K562 (cell line): ENCODE data around the gene SFXN3. TPM values are rescaled to one million over a fixed set of nuclear protein-coding genes. Genes with fewer than 3 reads are reported as not detected.
A peak's percentile ranks its signal among the peaks of the same experiment; 100 is the strongest.

Experiments used
- CREB5 ChIP-seq: fragments of 250-450 bp; sonication (Bioruptor Pico); IDR thresholded peaks from 2 replicates; pipeline ENCODE4 v1.5.0; 2020; ENCODE audit warnings: mild to moderate bottlenecking
- KLF13 ChIP-seq: fragments of 450-650 bp; IDR thresholded peaks from 2 replicates; pipeline ENCODE4 v1.6.1; 2016; ENCODE audit warnings: missing genetic modification characterization, low read depth, mild to moderate bottlenecking, missing compliant biosample characterization, moderate library complexity, borderline replicate concordance
- MGA ChIP-seq: fragments of 450-650 bp; IDR thresholded peaks from 2 replicates; pipeline ENCODE4 v1.6.1; 2016; ENCODE audit warnings: mild to moderate bottlenecking, moderate library complexity
- PREB ChIP-seq: sonication (generic); formaldehyde crosslinking; IDR thresholded peaks from 2 replicates; pipeline ENCODE4 v1.8.1; 2023; ENCODE audit warnings: mild to moderate bottlenecking, missing genetic modification reagents
- SMARCA4 ChIP-seq: fragments of 450-650 bp; IDR thresholded peaks from 2 replicates; pipeline ENCODE4 v1.6.1; 2016
- SMARCE1 ChIP-seq: fragments of 450-650 bp; IDR thresholded peaks from 2 replicates; pipeline ENCODE4 v1.7.1; 2016; ENCODE audit warnings: mild to moderate bottlenecking
- SPI1 ChIP-seq: IDR thresholded peaks from 2 replicates; pipeline ENCODE4 v1.6.1; 2011; ENCODE audit warnings: low read depth, low read length, control low read depth, borderline replicate concordance
- TAF9B ChIP-seq: fragments of 450-650 bp; IDR thresholded peaks from 2 replicates; pipeline ENCODE4 v1.6.1; 2018; ENCODE audit warnings: mild to moderate bottlenecking; ENCODE audit not compliant: partially characterized antibody
- ZEB2 ChIP-seq: fragments of 450-650 bp; IDR thresholded peaks from 2 replicates; pipeline ENCODE4 v1.6.1; 2016
- ZNF395 ChIP-seq: fragments of 200-800 bp; sonication (Bioruptor generic); IDR thresholded peaks from 2 replicates; pipeline ENCODE4 v1.6.1; 2017; ENCODE audit warnings: missing genetic modification characterization, missing compliant biosample characterization
- polyA plus RNA-seq, 8 experiments: library from polyadenylated mRNA; depleted of rRNA in 4 of 8; stranded (reverse) in 5 of 8; unstranded in 3 of 8; fragments of >200 nt; fragmentation: Nextera tagmentation in 2 of 8; fragmentation: Illumina TruSeq in 1 of 8; extraction: Ambion mirVana in 2 of 8; extraction: Trizol in 1 of 8; gene quantifications; 2 replicates each; pipeline versions ENCODE4 v1.2.1 to v1.2.3, GENCODE V29; 2011 to 2014; ENCODE audit warnings: inconsistent platforms in 1 of 8, missing spikeins in 1 of 8
- total RNA-seq, 7 experiments: library from RNA; depleted of rRNA in 6 of 7; stranded (reverse); fragments of >200 nt in 6 of 7; fragmentation: Illumina TruSeq in 2 of 7; extraction: Trizol in 2 of 7; gene quantifications; 2 replicates each; pipeline versions ENCODE4 v1.2.1 to v1.2.3, GENCODE V29; 2011 to 2021; ENCODE audit warnings: low replicate concordance in 1 of 7

SFXN3 gene
- total and polyA plus RNA-seq, 9 of the 15 experiments (the other 6 are each of a cell fraction or from before 2014, with no cell fraction given), result 0.24 to 4.6 (median 0.86) TPM

GRCh38 chr10:101032637-101033224 lies 1.7 kb downstream of the SFXN3 start (continued):
- TF ChIP-seq MGA, result no peak
- peak; percentile 28; the same call in 1 of the 2 replicates for TF ChIP-seq SMARCE1
- TF ChIP-seq ZNF395 (CRISPR knock-in tag), result peak; percentile 41; the same call in 1 of the 2 replicates
- TF ChIP-seq PREB (CRISPR knock-in tag), result no peak
- no peak for TF ChIP-seq TAF9B
- TF ChIP-seq ZEB2, result no peak
- TF ChIP-seq KLF13, result no peak
- TF ChIP-seq CREB5 (CRISPR knock-in tag), result no peak
- TF ChIP-seq SMARCA4, result peak; percentile 37; the same call in 1 of the 2 replicates
- peak; percentile 70; the same call in 1 of the 2 replicates for TF ChIP-seq SPI1
- TF ChIP-seq, all 486 proteins: peak for 9
